CD14-positive monocyte (primary cell): ENCODE measurements around the gene RAI2. TPM values are rescaled to one million over a fixed set of nuclear protein-coding genes. Genes with fewer than 3 reads are reported as not detected.

Experiments
- DNase-seq, 3 donors: peaks; one replicate each; pipeline ENCODE4 v3.0.0-alpha.2; 2011 to 2022
- H2AFZ ChIP-seq: 2 replicates; pipeline ENCODE4 v1.6.0; 2012; ENCODE audit warnings: mild to moderate bottlenecking, low read depth, low read length, inconsistent platforms; ENCODE audit not compliant: insufficient read depth, poor library complexity, severe bottlenecking
- H3K27ac ChIP-seq, 2 donors: 1 replicate in 1 of 2; 2 replicates in 1 of 2; pipeline ENCODE4 v1.5.1; 2012 to 2013; ENCODE audit warnings: low read length in 2 of 2, control low read depth in 1 of 2, inconsistent platforms in 1 of 2, low read depth in 1 of 2, mild to moderate bottlenecking in 1 of 2
- H3K27me3 ChIP-seq, 2 donors: one replicate each; pipeline versions ENCODE4 v1.6.0 to v1.6.1; 2011 to 2013; ENCODE audit warnings: low read length in 2 of 2; ENCODE audit not compliant: control insufficient read depth in 2 of 2, insufficient read depth in 2 of 2
- H3K36me3 ChIP-seq, 2 donors: replicated peaks in 1 of 2; 1 replicate in 1 of 2; 2 replicates in 1 of 2; pipeline versions ENCODE4 v1.5.1 to v1.6.1; 2012 to 2013; ENCODE audit warnings: low read length in 2 of 2, control low read depth in 1 of 2, inconsistent platforms in 1 of 2, mild to moderate bottlenecking in 1 of 2; ENCODE audit not compliant: insufficient read depth in 2 of 2, control insufficient read depth in 1 of 2
- H3K4me1 ChIP-seq, 2 donors: 1 replicate in 1 of 2; 2 replicates in 1 of 2; pipeline versions ENCODE4 v1.5.1 to v1.6.1; 2012 to 2013; ENCODE audit warnings: low read length in 2 of 2, control low read depth in 1 of 2, inconsistent platforms in 1 of 2, mild to moderate bottlenecking in 1 of 2, moderate library complexity in 1 of 2; ENCODE audit not compliant: insufficient read depth in 2 of 2, control insufficient read depth in 1 of 2
- H3K4me2 ChIP-seq: replicated peaks from 2 replicates; pipeline ENCODE3; 2012; ENCODE audit warnings: low read length, moderate library complexity, mild to moderate bottlenecking; ENCODE audit not compliant: poor library complexity, severe bottlenecking; ENCODE audit errors: extremely low read depth
- H3K4me3 ChIP-seq, 3 experiments: fragments of 200-600 bp in 1 of 3; sonication (generic) in 1 of 3; replicated peaks in 1 of 3; 1 replicate in 2 of 3; 2 replicates in 1 of 3; pipeline ENCODE4 v1.5.1; 2011 to 2013; ENCODE audit warnings: low read length in 3 of 3, mild to moderate bottlenecking in 3 of 3, control low read depth in 2 of 3, low read depth in 2 of 3, inconsistent platforms in 1 of 3, moderate library complexity in 1 of 3
- H3K79me2 ChIP-seq: 2 replicates; pipeline ENCODE4 v1.6.0; 2012; ENCODE audit warnings: mild to moderate bottlenecking, control low read depth, inconsistent platforms, low read length, moderate library complexity; ENCODE audit not compliant: insufficient read depth
- H3K9ac ChIP-seq: 2 replicates; pipeline ENCODE4 v1.6.0; 2017; ENCODE audit warnings: low read length, mild to moderate bottlenecking; ENCODE audit not compliant: insufficient read depth, poor library complexity, severe bottlenecking
- H3K9me3 ChIP-seq, 2 donors: replicated peaks in 1 of 2; 1 replicate in 1 of 2; 2 replicates in 1 of 2; pipeline versions ENCODE4 v1.5.1 to v1.6.1; 2012 to 2013; ENCODE audit warnings: low read length in 2 of 2, control low read depth in 1 of 2; ENCODE audit not compliant: control insufficient read depth in 1 of 2, insufficient read depth in 1 of 2
- H4K20me1 ChIP-seq: 2 replicates; pipeline ENCODE4 v1.6.0; 2012; ENCODE audit warnings: mild to moderate bottlenecking, low read length, control low read depth, moderate library complexity; ENCODE audit not compliant: insufficient read depth
- H3K27ac Mint-ChIP-seq, 7 donors: one replicate each; pipeline ENCODE4 v1.8.0; 2020; ENCODE audit warnings: mild to moderate bottlenecking in 7 of 7, mixed read lengths in 7 of 7, moderate library complexity in 6 of 7, inconsistent platforms in 2 of 7
- H3K27me3 Mint-ChIP-seq, 3 donors: one replicate each; pipeline ENCODE4 v1.8.0; 2021 to 2022; ENCODE audit warnings: low read depth in 3 of 3, mild to moderate bottlenecking in 3 of 3, mixed read lengths in 3 of 3, moderate library complexity in 3 of 3, inconsistent platforms in 1 of 3
- H3K36me3 Mint-ChIP-seq, 2 donors: one replicate each; pipeline ENCODE4 v1.8.0; 2020; ENCODE audit warnings: mixed read lengths in 2 of 2, inconsistent platforms in 1 of 2, mild to moderate bottlenecking in 1 of 2
- H3K4me1 Mint-ChIP-seq: one replicate; pipeline ENCODE4 v1.8.0; 2020; ENCODE audit warnings: mild to moderate bottlenecking, mixed read lengths
- H3K4me3 Mint-ChIP-seq, 2 donors: one replicate each; pipeline ENCODE4 v1.8.0; 2020; ENCODE audit warnings: mild to moderate bottlenecking in 2 of 2, mixed read lengths in 2 of 2, moderate library complexity in 1 of 2
- H3K9me3 Mint-ChIP-seq, 7 donors: one replicate each; pipeline ENCODE4 v1.8.0; 2020 to 2022; ENCODE audit warnings: mixed read lengths in 7 of 7, mild to moderate bottlenecking in 6 of 7, moderate library complexity in 6 of 7, inconsistent platforms in 2 of 7
- CTCF ChIP-seq: fragments of 200-600 bp; IDR thresholded peaks from one replicate; pipeline ENCODE4 v1.8.0; 2022; ENCODE audit warnings: antibody characterized with exemption, mild to moderate bottlenecking
- WGBS: methylation state at CpG from one replicate; pipeline ENCODE4 v1.1.5; 2013; ENCODE audit warnings: missing lambda C conversion rate; ENCODE audit not compliant: insufficient coverage; 5-methylcytosine and 5-hydroxymethylcytosine counted together
- intact Hi-C, 2 donors: fragments of 100-400 bp; cut with micrococcal nuclease; formaldehyde crosslinking; loops; one replicate each; pipeline versions ENCODE4 v1.15.0 to v1.15.1; 2023
- polyA plus RNA-seq, 3 donors: library from polyadenylated mRNA; depleted of rRNA in 1 of 3; unstranded in 2 of 3; stranded (reverse) in 1 of 3; fragments of 300-500 nt in 2 of 3; fragments of >200 nt in 1 of 3; fragmentation: Illumina TruSeq in 2 of 3; gene quantifications; 1 replicate in 2 of 3; 2 replicates in 1 of 3; pipeline ENCODE4 v1.2.3, GENCODE V29; 2012 to 2021

RAI2 gene
- polyA plus RNA-seq, 3 donors, result not detected

GRCh38 chrX:17817251-17817650, 43.8 kb downstream of the RAI2 start:
- H3K36me3 Mint-ChIP-seq, result no peaks in the 10 kb centered on the region
- H3K79me2 ChIP-seq, result no peaks in the 10 kb centered on the region
- H3K4me2 ChIP-seq, result no peak overlapping the region
- intact Hi-C loops, result no loop called here
- no peak overlapping the region for H3K4me3 Mint-ChIP-seq
- no peak overlapping the region for H3K9ac ChIP-seq
- peaks cover 2 to 7% (median 4%) of the 10 kb centered on the region in 3 donors for H3K27me3 Mint-ChIP-seq
- WGBS, result no CpG with 5 or more reads among the region's 1 CpG
- H2AFZ ChIP-seq, result no peak overlapping the region
- no peaks in the 10 kb centered on the region for H3K9me3 ChIP-seq
- H3K27ac ChIP-seq, result no peak overlapping the region
- no peaks in the 10 kb centered on the region for H3K4me1 Mint-ChIP-seq
- DNase-seq, result no peak
- no peak for TF ChIP-seq CTCF
- H3K36me3 ChIP-seq, result no peaks in the 10 kb centered on the region
- no peak overlapping the region for H3K4me3 ChIP-seq
- H3K9me3 Mint-ChIP-seq, result no peaks in the 10 kb centered on the region
- H4K20me1 ChIP-seq, result no peaks in the 10 kb centered on the region
- H3K4me1 ChIP-seq, result no peaks in the 10 kb centered on the region
- H3K27ac Mint-ChIP-seq, result no peak overlapping the region
- no peaks in the 10 kb centered on the region for H3K27me3 ChIP-seq

GRCh38 chrX:17814557-17814956, 46.5 kb downstream of the RAI2 start:
- Mint-ChIP-seq H3K27me3 (peaks cover 3 to 10% (median 3%) of the 10 kb centered on the region in 3 donors), H3K36me3 (no peaks in the 10 kb centered on the region), H3K4me3 (no peak overlapping the region), H3K27ac (no peak overlapping the region), H3K4me1 (no peaks in the 10 kb centered on the region), H3K9me3 (no peaks in the 10 kb centered on the region)
- H2AFZ ChIP-seq, result no peak overlapping the region
- no peaks in the 10 kb centered on the region for H3K36me3 ChIP-seq
- DNase-seq, result no peak
- no peaks in the 10 kb centered on the region for H3K27me3 ChIP-seq
- H3K4me3 ChIP-seq, result no peak overlapping the region
- TF ChIP-seq CTCF, result no peak
- H3K27ac ChIP-seq, result no peak overlapping the region
- no peaks in the 10 kb centered on the region for H3K79me2 ChIP-seq
- no peak overlapping the region for H3K9ac ChIP-seq
- no peaks in the 10 kb centered on the region for H3K9me3 ChIP-seq
- no peak overlapping the region for H3K4me2 ChIP-seq
- intact Hi-C loops, result no loop called here
- H3K4me1 ChIP-seq, result no peaks in the 10 kb centered on the region
- no CpG with 5 or more reads among the region's 3 CpGs for WGBS
- no peaks in the 10 kb centered on the region for H4K20me1 ChIP-seq
